Liver (tissue), 9 donors: ENCODE measurements around the gene FRMD4A. TPM values are rescaled to one million over a fixed set of nuclear protein-coding genes. Genes with fewer than 3 reads are reported as not detected.

Source experiments
- DNase-seq: peaks from one replicate; pipeline ENCODE4 v3.0.0-alpha.2; 2017; ENCODE audit warnings: low spot score
- H3K27ac ChIP-seq, 2 donors: one replicate each; pipeline ENCODE4 v1.7.0; 2013; ENCODE audit warnings: inconsistent platforms in 2 of 2, low read length in 2 of 2, control low read depth in 1 of 2, low read depth in 1 of 2, mild to moderate bottlenecking in 1 of 2
- H3K27me3 ChIP-seq, 4 donors: one replicate each; pipeline versions ENCODE4 v1.6.1 to v1.7.0; 2013; ENCODE audit warnings: low read length in 3 of 4, inconsistent platforms in 1 of 4, mild to moderate bottlenecking in 1 of 4, moderate library complexity in 1 of 4; ENCODE audit not compliant: control insufficient read depth in 4 of 4, insufficient read depth in 4 of 4
- H3K36me3 ChIP-seq, 4 donors: one replicate each; pipeline versions ENCODE4 v1.6.1 to v1.7.0; 2013; ENCODE audit warnings: low read length in 3 of 4, mild to moderate bottlenecking in 3 of 4, low read depth in 1 of 4, moderate library complexity in 1 of 4; ENCODE audit not compliant: control insufficient read depth in 4 of 4, insufficient read depth in 3 of 4
- H3K4me1 ChIP-seq, 4 donors: one replicate each; pipeline versions ENCODE4 v1.6.1 to v1.7.0; 2013; ENCODE audit warnings: low read length in 3 of 4, mild to moderate bottlenecking in 3 of 4, moderate library complexity in 1 of 4; ENCODE audit not compliant: control insufficient read depth in 4 of 4, insufficient read depth in 4 of 4
- H3K4me3 ChIP-seq, 3 donors: one replicate each; pipeline versions ENCODE4 v1.6.1 to v1.7.0; 2013; ENCODE audit warnings: low read length in 3 of 3, control low read depth in 1 of 3, low read depth in 1 of 3, mild to moderate bottlenecking in 1 of 3
- H3K9ac ChIP-seq, 2 donors: one replicate each; pipeline ENCODE4 v1.7.0; 2013; ENCODE audit warnings: low read length in 2 of 2, mild to moderate bottlenecking in 2 of 2, moderate library complexity in 2 of 2, control low read depth in 1 of 2, low read depth in 1 of 2
- H3K9me3 ChIP-seq, 4 donors: one replicate each; pipeline versions ENCODE4 v1.6.1 to v1.7.0; 2013; ENCODE audit warnings: low read length in 3 of 4; ENCODE audit not compliant: control insufficient read depth in 4 of 4
- ATF3 ChIP-seq: IDR thresholded peaks from 2 replicates; pipeline ENCODE4 v1.6.1; 2016; ENCODE audit warnings: antibody characterized with exemption
- CTCF ChIP-seq: fragments of 150-350 bp; IDR thresholded peaks from 2 replicates; pipeline ENCODE4 v1.5.1; 2017; ENCODE audit warnings: improper control_type of control experiment, low read depth, low read length; ENCODE audit not compliant: missing input control
- EGR1 ChIP-seq, 2 donors: IDR thresholded peaks; 2 replicates each; pipeline ENCODE4 v1.6.1; 2016 to 2018; ENCODE audit warnings: antibody characterized with exemption in 2 of 2, low read depth in 2 of 2
- FOXA1 ChIP-seq: IDR thresholded peaks from 2 replicates; pipeline ENCODE4 v1.6.1; 2016; ENCODE audit warnings: antibody characterized with exemption
- FOXA2 ChIP-seq: IDR thresholded peaks from 2 replicates; pipeline ENCODE4 v1.6.1; 2016; ENCODE audit warnings: antibody characterized with exemption
- GABPA ChIP-seq, 2 donors: IDR thresholded peaks in 1 of 2; conservative IDR thresholded peaks in 1 of 2; 2 replicates each; pipeline ENCODE4 v1.6.1; 2016; ENCODE audit warnings: antibody characterized with exemption in 2 of 2, mild to moderate bottlenecking in 1 of 2, moderate library complexity in 1 of 2
- HNF4A ChIP-seq, 2 donors: conservative IDR thresholded peaks; 2 replicates each; pipeline ENCODE4 v1.6.1; 2016; ENCODE audit warnings: antibody characterized with exemption in 2 of 2, mild to moderate bottlenecking in 2 of 2
- HNF4G ChIP-seq: IDR thresholded peaks from 2 replicates; pipeline ENCODE4 v1.6.1; 2016; ENCODE audit warnings: antibody characterized with exemption
- JUND ChIP-seq, 2 donors: IDR thresholded peaks; 2 replicates each; pipeline ENCODE4 v1.6.1; 2016; ENCODE audit warnings: antibody characterized with exemption in 2 of 2
- MAX ChIP-seq: IDR thresholded peaks from 2 replicates; pipeline ENCODE4 v1.6.1; 2016; ENCODE audit warnings: antibody characterized with exemption
- NR2F2 ChIP-seq: IDR thresholded peaks from 2 replicates; pipeline ENCODE4 v1.6.1; 2016; ENCODE audit warnings: antibody characterized with exemption
- RAD21 ChIP-seq, 2 donors: IDR thresholded peaks; 2 replicates each; pipeline ENCODE4 v1.6.1; 2016; ENCODE audit warnings: antibody characterized with exemption in 2 of 2, mild to moderate bottlenecking in 2 of 2
- REST ChIP-seq: IDR thresholded peaks from 2 replicates; pipeline ENCODE4 v1.6.1; 2016; ENCODE audit warnings: antibody characterized with exemption, mild to moderate bottlenecking
- RXRA ChIP-seq, 2 donors: IDR thresholded peaks; 2 replicates each; pipeline ENCODE4 v1.6.1; 2017 to 2018; ENCODE audit warnings: antibody characterized with exemption in 2 of 2, mild to moderate bottlenecking in 1 of 2
- SP1 ChIP-seq: IDR thresholded peaks from 2 replicates; pipeline ENCODE4 v1.6.1; 2018; ENCODE audit warnings: antibody characterized with exemption, mild to moderate bottlenecking
- TAF1 ChIP-seq: conservative IDR thresholded peaks from 2 replicates; pipeline ENCODE4 v1.6.1; 2016; ENCODE audit warnings: antibody characterized with exemption, mild to moderate bottlenecking
- ZBTB33 ChIP-seq: IDR thresholded peaks from 2 replicates; pipeline ENCODE4 v1.6.1; 2016; ENCODE audit warnings: antibody characterized with exemption
- polyA plus RNA-seq, 2 donors: library from polyadenylated mRNA; stranded (reverse) in 1 of 2; unstranded in 1 of 2; fragments of 200-250 nt in 1 of 2; fragments of >200 nt in 1 of 2; fragmentation: Nextera tagmentation in 1 of 2; extraction: Ambion mirVana in 1 of 2; gene quantifications; one replicate each; pipeline versions ENCODE4 v1.2.1 to v1.2.3, GENCODE V29; 2013 to 2015
- total RNA-seq, 2 donors: library from RNA; depleted of rRNA; stranded (reverse); fragments of >200 nt; gene quantifications; one replicate each; pipeline ENCODE4 v1.2.3, GENCODE V29; 2014
- donor health status: healthy.
- donor health status: healthy.
- donor health status: healthy.
- donor health status: healthy.
- donor health status: healthy.

The FRMD4A gene
- total and polyA plus RNA-seq, 4 donors, result 8.2 to 34.3 (median 13.1) TPM

GRCh38 chr10:13939391-13939790, 391.3 kb downstream of the FRMD4A start:
- H3K27me3 ChIP-seq, result peaks cover 0 to 2% (median 0%) of the 10 kb centered on the region in 4 donors

More at GRCh38 chr10:13939391-13939790, 391.3 kb downstream of the FRMD4A start:
- no peak for DNase-seq
- Histone ChIP-seq H3K9ac (no peak overlapping the region), H3K4me3 (no peak overlapping the region), H3K9me3 (peaks cover 0 to 9% (median 0%) of the 10 kb centered on the region in 4 donors), H3K4me1 (no peaks in the 10 kb centered on the region), H3K27ac (no peak overlapping the region), H3K36me3 (peaks cover 0 to 2% (median 0%) of the 10 kb centered on the region in 4 donors)
- TF ChIP-seq JUND (IDR thresholded peaks at IDR 0.05) (no peak), MAX (no peak), GABPA (IDR thresholded peaks at IDR 0.05 in 1 of 2, conservative IDR thresholded peaks at IDR 0.05 in 1 of 2) (no peak), NR2F2 (peak; percentile 94), EGR1 (IDR thresholded peaks at IDR 0.05; ENCODE audit: low read depth in 2 of 2) (no peak), TAF1 (no peak), RAD21 (IDR thresholded peaks at IDR 0.05) (peak in 1 of 2 donors; percentile 19), RXRA (IDR thresholded peaks at IDR 0.05) (peak in 1 of 2 donors; percentile 36), FOXA2 (no peak), FOXA1 (no peak), CTCF (no peak), SP1 (no peak), ZBTB33 (no peak), HNF4A (conservative IDR thresholded peaks at IDR 0.05) (no peak), REST (no peak), ATF3 (no peak), HNF4G (no peak)
